ENCODE data around the gene RPL13A.

- no peak for TF ChIP-seq POLR2A (IDR thresholded peaks at IDR 0.05)
- TF ChIP-seq CTCF (IDR thresholded peaks at IDR 0.05), result no peak
- no peak for TF ChIP-seq EP300 (IDR thresholded peaks at IDR 0.05)
These were observed 39.6 kb upstream of the RPL13A start for GRCh38 chr19:49447485-49448431.

Measured in tibial nerve (tissue), 4 donors.